GM21526 (cell line): ENCODE results near the gene NECAB2.
"Not testable (repeated sequence)": the region's sequence is repeated elsewhere in the genome, so short reads cannot be mapped to it uniquely, and the experiment has no call there.

Source experiments
- ATAC-seq: cut with Tn5 transposase; IDR thresholded peaks from one replicate; pipeline ENCODE4 v1.9.1; 2021; ENCODE audit warnings: moderate library complexity; ENCODE audit not compliant: unreplicated experiment, low FRiP score

NECAB2 gene

DNA sequence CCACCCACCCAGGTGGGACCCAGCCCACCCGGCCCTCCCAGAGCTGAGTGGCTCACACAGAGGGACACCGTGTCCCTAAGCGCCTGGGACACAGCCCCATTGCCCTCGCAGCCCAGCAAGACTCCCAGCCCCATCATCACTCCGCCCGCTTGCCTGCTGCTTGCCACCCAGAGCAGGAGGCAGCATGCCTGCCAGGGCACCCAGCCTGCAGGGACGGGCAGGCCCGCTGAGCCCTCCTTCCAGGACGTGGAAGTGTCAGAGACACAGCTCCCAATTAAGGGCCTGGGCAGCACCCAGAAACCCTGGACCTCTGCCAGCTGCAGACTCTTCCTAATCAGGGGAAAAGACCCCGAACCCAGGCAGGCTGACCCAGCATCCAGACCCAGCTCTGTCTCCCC, 32.2 kb upstream of the NECAB2 start:
- ATAC-seq = no peak

DNA sequence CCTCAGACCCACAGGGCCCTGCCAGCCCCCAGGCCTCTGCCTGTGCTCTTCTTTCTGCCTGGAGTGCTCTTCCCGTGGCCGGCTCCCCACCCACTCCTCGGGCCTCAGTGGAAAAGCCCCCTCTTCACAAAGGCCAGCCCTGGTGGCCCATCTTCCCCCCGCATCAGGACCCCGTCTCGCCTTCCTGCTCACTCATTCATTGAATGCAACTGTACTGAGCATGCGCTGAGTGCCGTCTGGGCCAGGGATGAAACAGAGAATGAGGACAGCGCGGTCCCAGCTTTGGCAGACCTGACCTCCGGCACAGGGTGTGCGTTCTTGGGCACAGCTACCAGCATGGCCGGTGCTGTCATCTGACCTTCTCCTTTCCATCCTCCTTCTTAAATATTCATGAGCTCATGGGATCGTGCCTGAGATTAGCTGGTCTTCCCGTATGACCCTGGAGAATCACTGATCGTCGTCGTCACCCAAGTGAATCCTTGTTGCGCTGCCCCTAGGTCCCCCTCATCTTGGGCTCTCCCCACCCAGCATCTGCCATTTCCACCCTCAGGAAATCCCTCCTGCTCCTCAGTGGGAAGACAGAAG, 31.4 kb upstream of the NECAB2 start:
- no peak for ATAC-seq

DNA sequence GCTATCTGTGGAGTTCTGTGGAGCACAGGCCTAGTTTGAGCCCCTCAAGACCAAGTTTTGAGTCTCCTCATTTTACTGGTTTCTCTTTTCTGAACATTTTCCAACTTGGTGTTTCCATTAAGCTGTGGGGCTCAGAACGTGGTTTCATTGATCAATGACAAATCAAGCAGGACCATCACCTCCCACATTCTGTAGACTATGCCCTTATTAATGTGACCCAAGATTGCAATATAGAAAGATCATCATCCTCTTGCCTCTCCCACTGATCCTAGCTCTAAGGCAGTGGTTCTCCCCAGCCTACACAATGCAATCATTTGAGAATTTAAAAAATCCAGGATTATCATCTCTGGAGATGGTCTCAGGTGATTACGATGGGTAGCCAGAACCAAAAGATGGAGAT, 30.8 kb upstream of the NECAB2 start:
- ATAC-seq = no peak

DNA sequence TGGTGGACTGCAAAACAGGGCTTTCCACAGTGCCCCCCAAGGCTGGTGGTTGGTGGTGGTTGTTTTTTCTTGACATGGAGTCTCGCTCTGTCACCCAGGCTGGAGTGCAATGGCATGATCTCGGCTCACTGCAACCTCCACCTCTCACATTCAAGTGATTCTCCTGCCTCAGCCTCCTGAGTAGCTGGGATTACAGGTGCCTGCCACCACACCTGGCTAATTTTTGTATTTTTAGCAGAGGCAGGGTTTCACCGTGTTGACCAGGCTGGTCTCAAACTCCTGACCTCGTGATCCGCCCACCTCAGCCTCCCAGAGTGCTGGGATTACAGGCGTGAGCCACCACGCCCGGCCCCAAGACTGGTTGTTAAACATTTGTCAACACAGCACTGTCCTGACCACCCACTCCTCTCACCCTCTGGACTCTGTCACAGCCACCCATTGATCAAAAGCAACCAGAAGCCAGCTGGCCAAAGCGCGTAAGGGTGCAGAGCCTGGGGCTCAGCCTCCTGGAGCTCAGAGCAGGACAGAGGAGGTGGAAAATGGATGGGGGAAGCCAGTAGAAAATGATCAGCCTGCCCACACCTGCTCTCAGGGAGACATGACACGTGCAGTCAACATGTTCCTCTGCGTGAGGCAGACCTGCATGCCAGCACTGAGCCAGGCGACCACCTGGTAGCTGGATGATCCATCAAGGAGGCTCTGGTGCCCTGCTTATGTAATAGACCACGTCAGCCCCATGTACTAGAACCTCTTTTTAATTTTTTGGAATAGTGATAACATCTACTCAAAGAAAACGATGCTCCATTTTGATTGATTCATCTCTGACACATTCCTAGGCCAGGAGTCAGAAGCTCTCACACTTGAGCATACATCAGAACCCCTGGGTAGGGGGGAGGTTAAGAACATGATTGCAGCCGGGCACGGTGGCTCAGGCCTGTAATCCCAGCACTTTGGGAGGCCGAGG, 29.8 kb upstream of the NECAB2 start:
- ATAC-seq = no peak

DNA sequence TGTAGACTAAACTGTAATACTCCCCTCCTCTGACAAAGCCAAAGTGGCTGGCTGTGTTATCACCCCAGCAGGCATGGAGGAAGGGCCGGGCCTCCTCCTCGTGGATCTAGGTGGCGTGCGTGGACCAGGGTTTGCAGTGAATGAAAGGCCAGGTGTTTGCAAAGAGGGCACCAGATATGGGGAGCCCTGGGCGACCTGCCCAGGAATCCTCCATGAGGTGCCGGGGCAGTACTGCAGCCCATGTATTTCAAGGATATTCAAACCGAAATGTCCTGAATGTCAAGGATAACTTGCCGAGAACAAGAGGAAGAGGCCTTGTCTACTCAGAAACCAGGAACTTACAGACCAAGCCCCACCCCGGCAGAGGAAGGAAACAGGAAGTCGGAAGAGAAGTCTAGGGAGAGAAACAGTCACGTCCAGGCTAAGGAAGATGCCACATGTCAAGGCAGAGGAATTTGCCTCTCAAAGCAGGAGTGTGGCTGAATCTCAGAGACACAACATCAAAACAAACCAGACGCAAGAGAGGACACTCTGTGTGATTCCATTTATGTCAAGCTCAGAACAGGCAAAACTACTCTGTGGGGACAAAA, 28.7 kb upstream of the NECAB2 start:
- no peak for ATAC-seq

DNA sequence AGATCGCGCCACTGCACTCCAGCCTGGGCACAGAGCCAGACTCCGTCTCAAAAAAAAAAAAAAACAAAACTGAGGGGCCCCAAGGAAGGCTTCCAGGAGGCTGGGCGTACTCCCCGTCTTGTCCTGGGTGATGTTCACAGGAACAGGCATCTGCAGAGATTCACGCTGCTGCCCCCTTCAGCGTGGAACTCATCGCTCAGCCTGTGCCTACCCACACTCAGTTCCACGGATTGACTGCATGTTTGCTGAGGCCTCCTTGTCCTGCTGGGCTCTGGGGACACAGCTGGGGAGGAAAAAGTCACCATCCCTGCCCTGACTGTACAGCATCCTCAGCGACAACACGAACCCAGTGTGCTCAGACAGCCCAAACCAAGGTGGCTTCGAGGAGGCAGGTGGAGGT, 27.9 kb upstream of the NECAB2 start:
- ATAC-seq = no peak

DNA sequence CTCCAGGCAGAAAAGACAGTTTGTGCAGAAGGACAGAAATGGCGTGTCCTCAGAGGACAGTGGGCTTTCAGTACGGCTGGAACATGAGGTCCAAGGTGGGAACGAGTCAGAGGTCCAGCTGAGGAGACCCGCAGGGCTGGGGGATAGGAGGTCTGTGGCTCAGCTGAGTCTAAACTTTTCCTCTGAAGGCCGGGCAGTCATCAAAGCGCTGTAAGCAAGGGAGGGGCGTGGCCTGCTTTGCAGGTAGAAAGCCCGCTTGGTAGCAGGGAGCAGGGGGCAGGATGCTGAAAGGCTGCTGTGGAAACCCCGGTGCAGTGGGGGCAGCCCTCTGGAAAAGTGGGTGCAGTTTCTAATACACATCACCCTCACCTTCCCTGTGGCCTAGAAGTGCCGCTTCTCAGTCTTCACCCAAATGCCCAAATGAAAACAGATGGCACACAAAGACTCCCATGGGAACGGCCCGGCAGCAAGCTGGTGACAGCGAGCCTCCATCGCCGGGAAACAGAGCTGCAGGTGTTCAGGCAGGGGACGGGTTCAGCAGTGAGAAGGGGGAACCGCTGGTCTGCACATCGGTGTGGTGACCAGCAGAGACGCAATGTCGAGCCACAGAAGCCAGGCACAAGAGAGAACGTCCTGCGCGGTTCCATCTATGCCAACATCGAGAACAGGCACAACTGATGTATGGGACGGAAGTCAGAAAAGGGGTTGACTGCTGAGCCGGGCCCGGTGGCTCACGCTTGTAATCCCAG, 27.2 kb upstream of the NECAB2 start:
- ATAC-seq = no peak

DNA sequence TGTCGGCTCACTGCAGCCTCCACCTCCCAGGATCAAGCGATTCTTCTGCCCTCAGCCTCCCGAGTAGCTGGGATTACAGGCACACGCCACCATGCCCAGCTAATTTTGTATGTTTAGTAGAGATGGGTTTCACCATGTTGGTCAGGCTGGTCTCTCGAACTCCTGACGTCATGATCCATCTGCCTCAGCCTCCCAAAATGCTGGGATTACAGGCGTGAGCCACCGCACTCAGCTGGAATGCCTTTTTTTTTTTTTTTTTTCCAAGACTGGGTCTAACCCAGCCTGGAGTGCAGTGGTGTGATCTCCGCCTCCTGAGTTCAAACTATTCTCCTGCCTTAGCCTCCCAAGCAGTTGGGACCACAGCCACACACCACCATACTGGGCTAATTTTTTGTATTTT, 26.5 kb upstream of the NECAB2 start:
- ATAC-seq = not testable (repeated sequence)

DNA sequence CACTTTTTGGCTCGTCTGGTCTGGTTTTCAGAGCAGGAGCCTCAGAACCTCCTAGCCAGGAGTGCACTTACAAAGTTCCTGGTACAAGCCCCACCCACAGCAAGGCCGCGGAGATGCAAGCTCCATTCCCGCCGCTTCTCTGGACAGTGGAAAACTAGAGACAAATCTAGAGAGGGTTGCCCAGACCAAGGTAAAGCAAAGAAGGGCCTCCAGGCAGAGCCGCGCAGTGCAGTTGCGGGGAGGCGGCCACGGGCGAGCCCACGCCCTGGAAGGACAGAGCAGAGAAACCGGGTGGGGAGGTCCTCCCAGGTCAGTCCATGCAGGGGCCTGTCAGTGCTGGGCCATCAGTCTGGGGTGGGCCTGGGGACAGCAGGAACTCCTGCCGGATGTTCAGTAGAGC, 26.0 kb upstream of the NECAB2 start:
- ATAC-seq = no peak

DNA sequence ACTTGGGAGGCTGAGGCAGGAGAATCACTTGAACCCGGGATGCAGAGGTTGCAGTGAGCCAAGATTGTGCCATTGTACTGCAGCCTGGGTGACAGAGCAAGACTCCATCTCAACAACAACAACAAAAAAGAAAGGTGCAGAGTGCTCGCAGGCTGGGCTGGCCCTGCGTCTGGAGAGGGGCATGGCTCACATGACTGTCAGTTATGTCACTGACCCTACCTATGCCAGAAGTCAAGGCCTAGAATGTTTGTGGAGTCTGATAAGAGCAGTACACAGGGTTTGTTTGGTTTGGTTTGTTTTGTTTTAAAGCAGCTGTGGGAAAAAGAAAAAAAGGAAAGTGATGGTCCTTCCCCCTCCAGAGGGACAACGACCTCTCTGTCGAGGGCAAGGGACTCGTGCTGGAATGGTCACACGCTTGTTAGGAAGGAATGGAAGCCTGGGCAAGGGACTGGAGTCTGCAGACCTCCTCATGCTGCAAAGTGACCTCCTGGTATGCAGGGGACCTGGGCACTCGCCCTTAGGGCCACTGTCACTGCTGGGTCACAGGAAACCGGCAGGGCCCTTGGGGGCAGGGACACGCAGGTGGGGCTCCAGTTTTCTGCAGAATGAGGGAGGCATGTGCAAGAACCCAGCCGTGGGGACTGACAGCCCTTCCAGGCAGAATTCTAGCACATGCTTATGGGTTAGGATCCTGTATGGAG, 25.1 kb upstream of the NECAB2 start:
- ATAC-seq = no peak

DNA sequence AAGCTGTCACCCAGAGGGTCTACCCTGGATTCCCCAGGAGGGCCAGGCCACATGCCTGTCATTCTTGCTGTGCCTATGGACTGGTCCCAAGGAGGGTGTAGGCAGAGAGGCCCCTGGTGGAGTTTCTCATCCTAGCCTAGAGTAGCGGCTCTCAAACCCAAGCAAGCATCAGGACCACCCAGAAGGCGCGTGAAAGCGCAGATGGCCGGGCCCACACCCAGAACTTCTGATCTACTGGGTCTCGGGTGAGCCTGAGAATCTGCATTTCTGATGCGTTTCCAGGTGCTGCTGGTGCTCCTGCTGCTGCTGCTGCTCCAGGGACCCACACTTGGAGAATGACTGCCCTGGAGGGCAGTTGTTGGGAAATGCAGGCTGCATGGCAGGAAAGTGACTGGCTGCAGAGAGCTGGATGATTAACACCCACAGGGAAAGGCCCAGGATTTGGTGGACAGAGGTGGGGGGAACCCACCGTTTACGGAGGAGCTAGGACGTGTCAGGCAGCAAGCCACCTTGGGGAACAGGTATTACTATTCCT, 24.5 kb upstream of the NECAB2 start:
- no peak for ATAC-seq

DNA sequence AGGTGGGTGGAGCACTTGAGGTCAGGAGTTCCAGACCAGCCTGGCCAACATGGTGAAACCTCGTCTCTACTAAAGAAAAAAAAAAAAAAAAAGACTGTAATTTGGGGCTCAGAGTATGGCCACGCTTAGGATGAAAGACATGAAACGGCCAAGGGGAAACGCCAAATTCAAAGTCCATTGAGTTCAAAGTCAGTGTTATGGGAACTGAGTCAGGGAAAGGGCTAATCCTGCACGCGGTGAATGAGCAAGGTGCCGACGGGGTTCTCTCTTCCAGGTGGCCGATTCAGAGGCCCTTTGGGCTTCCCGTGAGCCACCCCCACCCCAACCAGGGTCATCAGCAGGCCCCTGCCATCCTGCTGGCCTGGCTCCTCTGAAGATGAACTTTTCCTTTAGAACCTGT, 22.5 kb upstream of the NECAB2 start:
- ATAC-seq = no peak

DNA sequence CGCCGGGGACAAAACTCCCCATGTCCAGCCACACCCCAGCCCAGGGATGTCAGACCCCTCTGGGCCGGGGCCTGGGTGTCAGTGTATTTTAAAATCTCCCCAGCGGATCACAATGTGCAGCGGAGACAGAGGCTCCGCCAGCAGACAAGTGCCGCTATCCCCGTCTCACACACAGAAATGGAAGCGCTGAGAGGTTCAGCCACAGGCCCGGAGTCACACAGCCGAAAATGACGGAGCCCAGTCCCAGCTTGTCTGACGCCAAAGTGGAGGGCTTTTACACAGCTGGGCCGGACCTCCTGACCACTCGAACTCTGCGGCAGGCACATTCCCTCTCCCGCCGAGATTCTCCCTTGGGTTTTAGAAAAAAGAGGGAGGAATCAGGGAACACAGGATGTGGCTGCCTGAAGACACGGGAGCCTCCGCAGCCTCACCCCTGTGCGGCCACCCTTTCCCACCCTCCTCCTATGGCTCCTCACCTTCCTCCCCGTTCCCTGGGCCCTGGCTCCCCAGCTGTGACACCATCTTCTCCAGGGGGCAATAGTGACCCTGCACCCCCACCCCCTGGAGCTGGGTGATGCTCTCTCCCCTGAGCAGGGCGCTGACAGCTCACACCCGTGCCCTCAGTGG, 21.8 kb upstream of the NECAB2 start:
- no peak for ATAC-seq

DNA sequence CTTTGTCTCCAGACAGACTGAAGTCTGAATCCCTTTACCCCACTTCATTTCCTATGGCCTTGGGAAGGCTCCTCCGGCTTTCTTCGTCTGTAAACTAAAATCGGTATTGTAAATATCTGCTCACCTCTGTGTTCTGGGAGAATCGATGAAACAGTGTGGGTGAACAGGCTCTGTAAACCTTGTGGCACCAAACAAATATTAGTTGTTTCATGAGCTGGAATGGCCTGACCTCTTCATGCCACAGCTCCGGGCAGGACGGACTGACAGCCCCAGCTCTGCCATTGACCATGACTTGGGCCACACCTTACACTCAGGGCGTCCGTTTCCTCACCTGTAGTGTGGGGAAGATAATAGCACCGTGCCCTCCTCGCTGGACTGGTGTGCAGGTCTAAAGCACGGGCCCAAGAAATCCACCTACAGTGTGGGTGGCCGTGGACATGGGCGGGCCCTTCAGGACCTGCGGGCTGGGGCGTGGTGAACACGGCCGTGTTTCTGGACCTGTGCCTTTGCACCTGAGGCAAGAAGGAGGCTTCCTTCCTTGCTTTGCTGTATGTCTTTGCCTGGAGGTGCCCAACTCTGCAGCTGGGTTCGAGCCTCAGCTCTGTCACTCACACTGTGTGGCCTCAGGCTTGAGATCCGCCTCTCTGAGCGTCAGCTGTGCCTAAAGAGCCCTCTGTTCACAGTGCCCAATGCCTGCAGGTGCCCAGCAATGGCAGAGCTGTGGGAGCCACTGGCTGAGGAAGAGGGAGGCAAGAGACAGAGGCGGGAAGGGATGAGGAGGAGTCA, 21.1 kb upstream of the NECAB2 start:
- ATAC-seq = no peak

DNA sequence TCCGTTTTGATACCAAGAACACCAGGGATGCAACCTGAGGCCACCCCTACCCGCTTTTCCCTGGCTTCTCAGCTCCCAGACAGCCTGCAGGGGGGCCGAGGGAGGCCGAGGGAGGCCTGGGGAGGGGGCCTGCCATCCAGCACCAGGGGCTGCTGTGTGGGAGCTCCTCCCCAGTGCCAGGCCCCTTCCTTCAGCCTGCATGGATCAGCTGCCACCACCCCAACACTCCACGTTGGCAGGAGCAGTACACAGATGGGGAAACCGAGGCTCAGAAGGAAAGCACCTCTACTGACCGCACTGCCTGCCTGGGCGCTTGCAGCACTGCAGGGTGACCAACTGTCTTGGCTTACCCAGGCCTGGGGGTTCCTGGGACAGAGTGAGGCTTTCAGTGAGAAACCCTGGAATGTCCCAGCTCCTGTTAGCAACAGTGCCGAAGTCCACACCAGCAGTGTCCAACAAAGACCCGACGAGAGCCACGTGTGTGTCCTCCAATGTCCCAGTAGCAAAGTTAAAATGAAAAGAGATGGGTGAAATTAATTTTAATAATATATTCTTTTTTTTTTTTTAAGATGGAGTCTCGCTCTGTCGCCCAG, 20.3 kb upstream of the NECAB2 start:
- no peak for ATAC-seq

DNA sequence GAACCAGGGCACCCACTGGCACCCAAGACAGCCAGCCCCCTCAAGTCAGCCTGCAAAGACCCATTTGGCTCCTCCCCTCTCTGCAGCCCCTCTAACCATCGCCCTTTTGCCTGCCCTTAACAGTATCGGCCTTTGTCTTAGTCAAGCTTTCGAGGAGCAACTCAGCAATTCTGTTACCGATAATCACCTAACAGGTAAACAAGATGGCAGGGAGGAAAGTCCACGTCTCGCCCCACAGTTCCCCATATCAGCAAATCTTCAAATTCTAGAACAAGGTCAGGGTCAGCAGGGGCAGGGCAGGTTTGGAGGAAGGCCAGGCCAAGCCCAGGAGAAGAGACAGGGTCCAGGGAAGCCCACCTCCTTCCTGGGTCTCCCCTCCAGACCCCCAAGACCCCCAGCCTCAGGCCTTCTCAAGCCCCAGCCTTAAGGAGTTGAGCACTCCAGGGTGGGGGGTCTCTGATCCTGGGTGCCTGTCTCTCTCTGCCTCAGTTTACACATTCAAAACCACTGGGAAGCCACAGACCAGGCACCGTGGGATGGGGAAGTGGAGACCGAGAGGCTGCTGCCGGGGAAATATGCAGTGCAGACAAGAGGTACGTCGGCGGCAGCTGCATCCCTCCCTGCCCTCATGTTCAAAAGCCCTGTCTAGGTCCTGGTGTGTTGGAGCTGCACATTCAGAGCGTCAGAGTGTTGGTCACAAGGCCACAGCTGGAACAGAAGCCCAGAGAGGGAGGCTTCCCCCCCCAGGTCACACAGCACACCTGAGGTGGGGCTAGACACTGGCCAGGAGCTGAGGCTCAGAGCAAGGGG, 18.9 kb upstream of the NECAB2 start:
- no peak for ATAC-seq

DNA sequence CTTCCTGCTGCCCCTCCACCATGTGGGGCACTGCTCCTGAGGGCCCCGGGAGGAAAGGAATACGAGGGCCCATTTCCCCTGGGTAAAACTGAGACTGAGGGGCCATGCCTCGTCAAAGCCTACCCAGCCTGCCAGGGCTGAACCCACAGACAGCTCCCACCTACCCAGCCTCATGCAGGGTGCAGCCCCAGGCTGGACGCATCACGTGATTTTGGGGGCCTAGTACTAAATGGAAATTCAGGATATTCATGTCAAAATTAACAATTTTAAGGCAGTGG, 18.4 kb upstream of the NECAB2 start:
- ATAC-seq = no peak

DNA sequence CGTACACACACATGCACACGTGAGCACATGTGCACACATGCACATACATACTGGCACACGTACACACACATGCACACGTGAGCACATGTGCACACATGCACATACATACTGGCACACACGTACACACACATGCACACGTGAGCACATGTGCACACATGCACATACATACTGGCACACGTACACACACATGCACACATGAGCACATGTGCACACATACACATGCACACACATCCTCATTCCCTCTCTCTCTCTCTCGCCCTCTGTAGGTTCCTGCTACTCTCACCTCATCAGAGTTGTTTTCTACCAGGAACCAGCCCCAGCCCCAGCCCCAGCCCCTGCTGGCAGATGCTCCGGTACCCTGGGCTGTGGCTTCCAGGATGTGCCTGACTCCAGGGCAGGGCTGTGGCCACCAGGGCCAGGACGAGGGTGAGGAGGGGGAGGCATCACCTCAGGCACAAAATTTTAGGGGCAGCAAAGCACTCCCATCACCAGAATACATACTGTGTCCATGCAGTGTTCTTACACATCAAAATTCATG, 17.1 kb upstream of the NECAB2 start:
- ATAC-seq = not testable (repeated sequence)
